Body of pancreas (tissue), 4 donors: ENCODE measurements around the gene ADGRL3. TPM values are rescaled to one million over a fixed set of nuclear protein-coding genes. Genes with fewer than 3 reads are reported as not detected.

Experiments
- ATAC-seq: fragments of 150-250 bp; one replicate; pipeline ENCODE4 v1.9.1; 2016
- DNase-seq, 4 donors: peaks; one replicate each; pipeline ENCODE4 v3.0.0-alpha.2; 2019
- H3K27ac ChIP-seq, 4 donors: fragments of 200-600 bp; sonication (generic); 1 replicate in 3 of 4; 2 replicates in 1 of 4; pipeline versions ENCODE4 v1.5.1 to v1.6.1; 2016 to 2019; ENCODE audit warnings: mild to moderate bottlenecking in 1 of 4, mixed read lengths in 1 of 4, moderate library complexity in 1 of 4
- H3K27me3 ChIP-seq, 2 donors: fragments of 200-600 bp; sonication (generic); one replicate each; pipeline ENCODE4 v1.6.0; 2016; ENCODE audit warnings: mild to moderate bottlenecking in 1 of 2
- H3K36me3 ChIP-seq, 2 donors: fragments of 200-600 bp; sonication (generic); replicated peaks in 1 of 2; 2 replicates each; pipeline ENCODE4 v1.5.1; 2016; ENCODE audit warnings: low read depth in 2 of 2; ENCODE audit not compliant: insufficient read depth in 1 of 2
- H3K4me1 ChIP-seq: fragments of 200-600 bp; sonication (generic); one replicate; pipeline ENCODE4 v1.6.0; 2016
- H3K4me3 ChIP-seq, 2 donors: fragments of 200-600 bp; sonication (generic); 1 replicate in 1 of 2; 2 replicates in 1 of 2; pipeline ENCODE4 v1.5.1; 2016 to 2019
- H3K9me3 ChIP-seq, 3 donors: fragments of 200-600 bp; sonication (generic); 1 replicate in 2 of 3; 2 replicates in 1 of 3; pipeline ENCODE4 v1.5.1; 2016
- POLR2A ChIP-seq, 3 donors: fragments of 450-650 bp; IDR thresholded peaks; one replicate each; pipeline ENCODE4 v1.6.1; 2016; ENCODE audit warnings: antibody characterized with exemption in 3 of 3, mild to moderate bottlenecking in 2 of 3
- WGBS, 2 donors: methylation state at CpG; one replicate each; pipeline ENCODE4 v1.1.5; 2017; 5-methylcytosine and 5-hydroxymethylcytosine counted together
- intact Hi-C: fragments of 100-400 bp; cut with DNase I; formaldehyde crosslinking; loops from one replicate; pipeline ENCODE4 v1.15.1; 2023
- total RNA-seq, 2 donors: library from RNA; depleted of rRNA; stranded (reverse); fragments of >200 nt; gene quantifications; one replicate each; pipeline ENCODE4 v1.1.0, GENCODE V29; 2016
- TF ChIP-seq, protein P1 (sequence below), 7 experiments: fragments of 450-650 bp in 4 of 7; fragments of 200-600 bp in 3 of 7; sonication (generic) in 3 of 7; IDR thresholded peaks; one replicate each; pipeline ENCODE4 v1.5.1; 2016 to 2019; ENCODE audit warnings: antibody characterized with exemption in 7 of 7

Gene ADGRL3
- total RNA-seq, 2 donors from 2014 or later = 0.33 to 1.0 TPM

DNA sequence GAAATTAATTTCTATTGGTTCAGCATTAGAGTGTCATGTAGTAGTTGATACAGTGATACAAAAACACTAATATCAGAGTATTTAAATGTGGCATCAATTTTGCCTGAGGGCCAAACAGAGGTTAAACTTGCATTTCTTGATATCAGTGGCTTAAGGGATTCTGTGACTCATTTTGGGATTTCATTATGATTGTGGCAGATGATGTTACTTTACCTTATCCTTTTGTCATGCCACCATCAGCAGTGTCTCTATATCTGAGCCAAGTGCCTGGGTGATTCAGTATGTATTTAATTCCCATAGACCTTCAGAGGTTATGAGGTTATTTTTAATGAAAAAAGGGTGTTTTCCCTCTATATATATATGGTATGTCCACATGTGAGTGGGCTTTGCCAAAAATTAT lies 582.9 kb downstream of the ADGRL3 start:
- H3K4me3 ChIP-seq = no peak overlapping the region
- intact Hi-C loops = no loop called here
- H3K27me3 ChIP-seq = no peaks in the 10 kb centered on the region
- H3K36me3 ChIP-seq = no peaks in the 10 kb centered on the region
- H3K4me1 ChIP-seq = no peaks in the 10 kb centered on the region
- H3K9me3 ChIP-seq = no peaks in the 10 kb centered on the region
- no peak for DNase-seq
- TF ChIP-seq, protein P1, sequence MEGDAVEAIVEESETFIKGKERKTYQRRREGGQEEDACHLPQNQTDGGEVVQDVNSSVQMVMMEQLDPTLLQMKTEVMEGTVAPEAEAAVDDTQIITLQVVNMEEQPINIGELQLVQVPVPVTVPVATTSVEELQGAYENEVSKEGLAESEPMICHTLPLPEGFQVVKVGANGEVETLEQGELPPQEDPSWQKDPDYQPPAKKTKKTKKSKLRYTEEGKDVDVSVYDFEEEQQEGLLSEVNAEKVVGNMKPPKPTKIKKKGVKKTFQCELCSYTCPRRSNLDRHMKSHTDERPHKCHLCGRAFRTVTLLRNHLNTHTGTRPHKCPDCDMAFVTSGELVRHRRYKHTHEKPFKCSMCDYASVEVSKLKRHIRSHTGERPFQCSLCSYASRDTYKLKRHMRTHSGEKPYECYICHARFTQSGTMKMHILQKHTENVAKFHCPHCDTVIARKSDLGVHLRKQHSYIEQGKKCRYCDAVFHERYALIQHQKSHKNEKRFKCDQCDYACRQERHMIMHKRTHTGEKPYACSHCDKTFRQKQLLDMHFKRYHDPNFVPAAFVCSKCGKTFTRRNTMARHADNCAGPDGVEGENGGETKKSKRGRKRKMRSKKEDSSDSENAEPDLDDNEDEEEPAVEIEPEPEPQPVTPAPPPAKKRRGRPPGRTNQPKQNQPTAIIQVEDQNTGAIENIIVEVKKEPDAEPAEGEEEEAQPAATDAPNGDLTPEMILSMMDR (IDR thresholded peaks at IDR 0.05) = no peak
- no peak for TF ChIP-seq POLR2A (IDR thresholded peaks at IDR 0.05)
- no peak overlapping the region for H3K27ac ChIP-seq
- no peak for ATAC-seq

DNA sequence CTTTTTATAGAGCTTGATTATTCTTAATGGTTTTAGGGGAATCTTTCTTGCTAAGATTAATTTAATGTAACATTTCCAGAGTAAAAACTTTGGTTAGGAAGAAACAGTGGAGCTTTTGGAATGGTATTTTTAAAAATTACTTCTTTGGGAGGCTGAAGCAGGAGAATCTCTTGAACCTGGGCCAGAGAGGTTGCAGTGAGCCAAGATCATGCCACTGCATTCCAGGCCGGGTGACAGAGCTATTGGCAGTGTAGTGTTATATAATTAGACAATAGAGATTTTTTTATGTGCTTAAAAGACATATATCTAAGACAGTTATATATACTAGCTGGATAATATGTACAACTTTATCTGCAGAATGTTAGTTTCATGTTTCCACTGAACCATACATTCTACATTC lies 585.6 kb downstream of the ADGRL3 start:
- DNase-seq (no peak), ATAC-seq (no peak)
- Histone ChIP-seq H3K4me3 (no peak overlapping the region), H3K4me1 (no peaks in the 10 kb centered on the region), H3K27ac (no peak overlapping the region), H3K9me3 (no peaks in the 10 kb centered on the region), H3K27me3 (no peaks in the 10 kb centered on the region), H3K36me3 (no peaks in the 10 kb centered on the region)
- 14 to 18% methylated on average over 1 of the region's 1 CpG for WGBS, 2 donors
- intact Hi-C loops = no loop called here
- TF ChIP-seq, protein P1 (IDR thresholded peaks at IDR 0.05) = no peak
- TF ChIP-seq POLR2A (IDR thresholded peaks at IDR 0.05) = no peak

DNA sequence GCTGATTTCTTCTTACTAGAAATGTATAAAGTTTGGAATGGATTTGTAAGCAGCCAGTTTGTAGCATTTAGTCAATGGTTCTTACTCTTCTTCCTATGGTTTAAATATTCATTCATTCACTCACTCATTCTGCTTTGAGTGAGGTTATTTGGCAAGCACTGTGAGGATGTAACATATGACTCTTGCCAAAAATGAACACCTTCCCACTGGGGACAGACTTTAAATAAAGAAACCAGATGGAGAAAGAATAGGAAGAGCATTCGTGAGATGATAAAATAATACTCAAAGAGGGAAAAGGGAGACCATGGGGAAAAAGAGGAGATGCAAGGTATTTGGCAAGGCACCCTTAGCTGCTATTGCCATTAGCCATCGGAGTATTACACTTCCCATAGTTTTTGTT lies 586.1 kb downstream of the ADGRL3 start:
- H3K4me3 ChIP-seq = no peak overlapping the region
- H3K27ac ChIP-seq = no peak overlapping the region
- no peaks in the 10 kb centered on the region for H3K27me3 ChIP-seq
- WGBS, 2 donors = 46 to 48% methylated on average over 2 of the region's 2 CpGs
- H3K9me3 ChIP-seq = no peaks in the 10 kb centered on the region
- DNase-seq (no peak), ATAC-seq (no peak)
- H3K4me1 ChIP-seq = no peaks in the 10 kb centered on the region
- intact Hi-C loops = no loop called here
- no peaks in the 10 kb centered on the region for H3K36me3 ChIP-seq
- no peak for TF ChIP-seq POLR2A (IDR thresholded peaks at IDR 0.05)
- TF ChIP-seq, protein P1 (IDR thresholded peaks at IDR 0.05) = no peak

DNA sequence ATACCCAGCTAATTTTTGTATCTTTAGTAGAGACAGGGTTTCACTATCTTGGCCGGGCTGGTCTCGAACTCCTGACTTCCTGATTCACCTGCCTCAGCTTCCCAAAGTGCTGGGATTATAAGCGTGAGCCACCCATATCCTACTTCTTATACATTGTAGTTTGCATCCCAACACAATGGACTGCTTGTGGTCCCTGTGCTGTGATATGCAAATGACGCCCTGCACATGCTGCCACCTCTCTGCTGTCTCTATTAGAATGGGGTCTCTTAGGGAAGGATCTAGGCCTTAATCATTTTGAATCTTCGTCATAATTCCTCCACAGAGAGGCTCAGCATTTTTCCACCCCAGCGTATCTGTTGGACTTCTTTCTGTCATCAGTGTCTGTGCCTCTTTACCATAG lies 595.9 kb downstream of the ADGRL3 start:
- Histone ChIP-seq H3K36me3 (no peaks in the 10 kb centered on the region), H3K4me1 (no peaks in the 10 kb centered on the region), H3K9me3 (no peaks in the 10 kb centered on the region), H3K27ac (no peak overlapping the region), H3K27me3 (no peaks in the 10 kb centered on the region), H3K4me3 (no peak overlapping the region)
- WGBS, 2 donors = 52 to 67% methylated on average over 6 of the region's 6 CpGs
- intact Hi-C loops = no loop called here
- DNase-seq = no peak
- no peak for ATAC-seq
- TF ChIP-seq POLR2A (IDR thresholded peaks at IDR 0.05) = no peak
- TF ChIP-seq, protein P1 (IDR thresholded peaks at IDR 0.05) = no peak

DNA sequence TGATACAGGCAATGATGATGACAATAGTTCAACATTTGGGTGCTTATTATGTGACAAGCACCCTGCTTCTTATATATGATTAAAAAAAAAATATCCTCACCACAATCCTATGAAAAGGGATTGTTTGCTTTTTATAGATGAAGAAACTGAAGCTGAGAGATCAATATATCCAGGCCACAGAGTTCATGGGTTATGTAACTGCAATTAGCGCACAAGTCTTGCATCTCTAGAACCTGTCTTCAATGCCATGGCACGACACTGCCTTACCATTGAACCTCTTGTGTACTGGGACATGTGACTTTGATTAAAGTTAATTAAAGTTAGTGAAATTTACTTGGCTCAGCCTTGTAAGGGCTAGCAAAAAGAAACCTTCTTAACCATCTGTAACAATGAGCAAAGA lies 599.7 kb downstream of the ADGRL3 start:
- DNase-seq (no peak), ATAC-seq (no peak)
- no peak for TF ChIP-seq POLR2A (IDR thresholded peaks at IDR 0.05)
- TF ChIP-seq, protein P1 (IDR thresholded peaks at IDR 0.05) = no peak
- intact Hi-C loops = no loop called here
- H3K36me3 ChIP-seq = no peaks in the 10 kb centered on the region
- H3K4me3 ChIP-seq = no peak overlapping the region
- WGBS, 2 donors = 63 to 68% methylated on average over 2 of the region's 2 CpGs
- no peak overlapping the region for H3K27ac ChIP-seq
- H3K27me3 ChIP-seq = no peaks in the 10 kb centered on the region
- H3K4me1 ChIP-seq = no peaks in the 10 kb centered on the region
- no peaks in the 10 kb centered on the region for H3K9me3 ChIP-seq
